Esophagus mucosa (tissue), 1 donor: ENCODE results near the gene PRR16. TPM values are rescaled to one million over a fixed set of nuclear protein-coding genes. Genes with fewer than 3 reads are reported as not detected.

ENCODE experiments used
- ATAC-seq: fragments of 200-7000 bp; cut with Tn5 transposase; one replicate; pipeline ENCODE4 v1.9.1; 2020
- total RNA-seq: library from RNA; stranded (reverse); gene quantifications from one replicate; pipeline ENCODE4 v1.2.4, GENCODE V29; 2023
- donor health status: DM: yes; HTN: yes; CAD: no.

Gene PRR16
- total RNA-seq, 1 donor from 2014 or later = 0.44 TPM

DNA sequence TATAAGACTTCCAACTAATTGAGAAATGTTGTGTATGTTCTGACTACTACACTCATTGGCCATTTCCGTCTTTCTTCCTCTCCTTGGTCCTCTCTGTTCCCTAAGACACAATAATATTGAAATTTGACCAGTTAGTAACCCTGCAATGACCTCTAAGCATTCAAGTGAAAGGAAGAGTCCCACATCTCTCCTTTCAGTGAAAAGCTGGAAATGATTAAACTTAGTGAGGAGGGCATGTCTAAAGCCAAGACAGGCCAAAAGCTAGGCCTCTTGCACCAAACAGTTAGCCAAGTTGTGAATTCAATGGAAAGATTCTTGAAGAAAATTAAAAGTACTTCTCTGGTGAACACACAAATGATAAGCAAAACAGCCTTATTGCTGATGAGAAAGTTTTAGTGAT is 122.5 kb downstream of the PRR16 start:
- no peak for ATAC-seq

- no peak for ATAC-seq
Measured at GRCh38 chr5:120591911-120592310, 127.8 kb downstream of the PRR16 start.

DNA sequence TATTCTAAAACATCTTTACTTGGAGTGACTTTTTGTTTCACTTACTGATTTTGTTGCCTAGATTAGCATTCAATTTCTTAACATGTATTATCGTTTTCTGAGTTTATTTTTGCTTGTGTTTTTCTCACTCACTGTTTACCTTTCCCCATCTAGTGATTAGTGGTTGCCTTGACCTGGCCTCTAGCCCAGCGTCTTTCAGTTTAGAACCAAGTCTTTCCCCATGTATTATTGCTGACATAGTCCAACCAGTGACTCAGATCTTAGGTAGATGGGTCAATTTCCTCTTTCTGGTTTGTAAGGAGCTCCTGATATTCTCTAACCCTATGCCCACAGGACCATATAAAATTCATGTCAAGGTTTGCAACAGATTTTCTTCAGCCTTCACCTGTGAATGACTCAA is 135.5 kb downstream of the PRR16 start:
- ATAC-seq = no peak

DNA sequence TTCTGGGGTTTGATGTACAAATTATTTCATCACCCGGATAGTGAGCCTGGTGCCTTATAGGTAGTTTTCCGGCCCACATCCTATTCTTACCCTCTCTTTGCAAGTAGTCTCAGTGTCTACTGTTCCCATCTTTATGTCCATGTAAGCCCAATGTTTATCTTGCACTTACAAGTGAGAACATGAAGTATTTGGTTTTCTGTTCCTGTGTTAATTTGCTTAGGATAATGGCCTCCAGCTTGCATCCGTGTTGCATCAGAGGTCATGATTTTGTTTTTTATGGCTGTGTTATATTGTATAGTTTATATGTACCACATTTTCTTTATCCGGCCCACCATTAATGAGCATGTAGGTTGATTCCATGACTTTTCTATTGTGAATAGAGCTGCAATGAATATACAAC is 136.5 kb downstream of the PRR16 start:
- ATAC-seq = no peak

- no peak for ATAC-seq
Measured at GRCh38 chr5:120602033-120602432, 137.9 kb downstream of the PRR16 start.

DNA sequence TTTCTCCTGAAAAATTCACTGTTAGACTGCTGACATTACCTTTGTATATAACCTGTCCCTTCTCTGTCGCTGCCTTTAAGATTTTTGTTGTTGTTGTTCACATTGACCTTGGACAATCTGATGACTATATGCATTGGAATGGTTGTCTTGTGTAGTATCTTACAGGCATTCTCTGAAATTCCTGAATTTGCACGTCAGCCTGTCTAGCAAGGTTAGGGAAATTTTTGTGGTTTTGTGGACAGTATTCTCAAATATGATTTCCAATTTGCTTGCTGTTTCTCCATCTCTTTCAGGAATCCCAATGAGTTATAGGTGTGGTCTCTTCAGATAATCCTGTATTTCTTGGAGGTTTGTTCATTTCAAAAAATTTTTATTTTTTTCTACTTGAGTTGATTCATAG is 140.8 kb downstream of the PRR16 start:
- no peak for ATAC-seq

GRCh38 chr5:120605325-120606079 is 141.4 kb downstream of the PRR16 start:
- ATAC-seq = no peak

DNA sequence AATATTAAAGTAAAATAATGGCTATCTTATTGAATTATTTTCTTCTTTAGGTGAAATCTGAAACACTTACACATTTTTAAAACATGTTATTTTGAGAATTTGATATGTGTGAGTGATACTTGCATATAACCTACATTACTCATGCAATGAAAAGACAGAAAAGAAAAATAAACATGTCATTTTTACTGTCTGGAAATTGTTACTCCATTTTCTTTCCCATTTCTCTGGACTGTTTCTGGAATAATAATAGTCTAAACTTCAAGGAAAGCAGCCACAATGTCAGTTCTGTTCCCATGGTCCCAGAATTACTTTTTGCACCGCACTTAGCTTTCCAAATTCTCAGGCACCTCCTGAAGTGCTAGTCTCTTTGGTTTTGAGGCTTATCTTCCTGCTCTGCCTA is 145.5 kb downstream of the PRR16 start:
- ATAC-seq = no peak

DNA sequence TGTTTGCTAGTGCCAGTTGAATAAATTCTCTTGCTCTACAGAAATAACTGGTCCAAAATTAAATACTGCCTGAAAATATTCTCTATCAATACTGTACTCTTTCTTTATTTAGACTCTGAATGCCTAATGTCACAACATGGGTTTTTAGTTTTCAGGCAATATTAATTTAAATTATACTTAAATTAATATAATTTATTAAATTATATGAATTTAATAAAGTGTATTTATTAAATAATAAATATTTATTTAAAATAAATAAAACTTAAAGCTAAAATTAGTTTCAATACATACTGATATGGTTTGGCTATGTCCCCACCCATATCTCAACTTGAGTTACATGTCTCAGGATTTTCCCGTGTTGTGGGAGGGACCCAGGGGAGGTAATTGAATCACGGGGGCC is 146.0 kb downstream of the PRR16 start:
- no peak for ATAC-seq

DNA sequence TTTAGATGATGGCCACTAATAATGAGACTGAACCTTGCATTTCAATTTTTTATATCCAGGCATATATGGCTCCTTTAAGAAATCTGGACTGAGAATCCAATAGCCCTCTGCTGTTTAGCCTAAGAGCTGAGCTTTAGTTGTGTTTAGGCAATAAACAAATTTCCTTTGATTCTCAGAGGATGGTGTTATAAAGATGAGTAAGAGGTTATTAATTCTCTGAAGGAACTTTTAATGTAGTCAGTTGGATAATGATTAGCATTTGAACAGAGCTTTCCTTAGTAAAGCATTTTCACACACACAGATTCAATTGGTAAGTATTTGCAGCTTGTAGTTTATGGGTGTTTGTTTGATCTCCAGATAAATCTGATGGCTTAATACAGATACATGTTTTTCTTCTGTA is 149.6 kb downstream of the PRR16 start:
- ATAC-seq = no peak

DNA sequence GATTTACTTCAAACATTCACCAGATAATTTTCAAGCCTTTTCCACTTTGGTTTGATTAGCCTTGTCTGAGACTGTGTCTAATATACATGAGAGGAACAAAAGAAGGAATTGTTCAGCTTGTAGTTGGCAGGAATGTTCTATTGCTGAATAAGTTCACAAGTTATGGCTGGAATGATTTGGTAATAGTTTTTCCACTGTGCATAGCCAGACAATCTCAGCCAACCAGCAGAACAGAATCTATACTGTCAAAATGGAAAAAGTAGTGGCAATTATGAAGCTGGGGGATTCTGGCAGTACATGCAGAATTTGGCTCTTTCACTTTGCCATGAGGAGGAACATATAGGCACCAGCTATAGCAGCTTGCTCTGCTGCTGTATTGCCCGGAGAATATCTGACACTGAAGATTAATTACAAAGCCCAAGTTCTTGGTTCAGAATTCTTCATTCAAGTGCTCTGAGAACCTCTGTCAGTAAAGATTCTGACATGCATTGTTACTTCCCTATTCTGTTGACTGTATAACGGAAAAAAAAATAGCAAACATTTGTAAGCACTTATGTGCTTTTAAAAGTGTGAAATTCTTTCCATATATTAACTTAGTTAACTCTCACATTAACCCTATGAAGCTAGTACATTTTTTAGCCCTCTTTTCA is 150.6 kb downstream of the PRR16 start:
- no peak for ATAC-seq

GRCh38 chr5:120615967-120616645 is 152.0 kb downstream of the PRR16 start:
- ATAC-seq = no peak

GRCh38 chr5:120621339-120621738 is 157.2 kb downstream of the PRR16 start:
- ATAC-seq = no peak

GRCh38 chr5:120624021-120624563 is 160.0 kb downstream of the PRR16 start:
- ATAC-seq = no peak

- ATAC-seq = no peak
Measured at GRCh38 chr5:120628156-120628555, 164.1 kb downstream of the PRR16 start.

GRCh38 chr5:120630550-120630949 is 166.4 kb downstream of the PRR16 start:
- ATAC-seq = no peak

DNA sequence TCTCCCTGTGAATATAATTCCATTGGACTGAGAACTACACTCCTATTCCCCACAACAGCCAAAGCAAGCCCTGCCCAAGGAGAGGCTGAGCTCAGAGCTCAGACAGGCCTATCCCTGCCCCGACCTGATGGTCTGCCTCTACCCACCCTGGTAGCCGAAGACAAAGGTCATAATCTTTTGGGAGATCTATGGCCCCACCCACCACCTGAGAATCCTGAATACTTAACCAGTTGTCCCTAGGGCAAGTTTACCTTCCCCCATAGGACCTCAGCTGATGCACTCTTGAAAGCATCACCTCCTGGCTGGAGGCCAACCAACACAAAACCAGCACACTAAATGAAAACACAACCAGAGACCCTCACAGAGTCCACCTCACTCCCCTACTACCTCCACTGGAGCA is 167.5 kb downstream of the PRR16 start:
- no peak for ATAC-seq

GRCh38 chr5:120632430-120632829 is 168.3 kb downstream of the PRR16 start:
- ATAC-seq = no peak

- ATAC-seq = no peak
Measured at GRCh38 chr5:120638449-120638848, 174.3 kb downstream of the PRR16 start.

- no peak for ATAC-seq
Measured at GRCh38 chr5:120640778-120641177, 176.7 kb downstream of the PRR16 start.

GRCh38 chr5:120644516-120644915 is 180.4 kb downstream of the PRR16 start:
- no peak for ATAC-seq

DNA sequence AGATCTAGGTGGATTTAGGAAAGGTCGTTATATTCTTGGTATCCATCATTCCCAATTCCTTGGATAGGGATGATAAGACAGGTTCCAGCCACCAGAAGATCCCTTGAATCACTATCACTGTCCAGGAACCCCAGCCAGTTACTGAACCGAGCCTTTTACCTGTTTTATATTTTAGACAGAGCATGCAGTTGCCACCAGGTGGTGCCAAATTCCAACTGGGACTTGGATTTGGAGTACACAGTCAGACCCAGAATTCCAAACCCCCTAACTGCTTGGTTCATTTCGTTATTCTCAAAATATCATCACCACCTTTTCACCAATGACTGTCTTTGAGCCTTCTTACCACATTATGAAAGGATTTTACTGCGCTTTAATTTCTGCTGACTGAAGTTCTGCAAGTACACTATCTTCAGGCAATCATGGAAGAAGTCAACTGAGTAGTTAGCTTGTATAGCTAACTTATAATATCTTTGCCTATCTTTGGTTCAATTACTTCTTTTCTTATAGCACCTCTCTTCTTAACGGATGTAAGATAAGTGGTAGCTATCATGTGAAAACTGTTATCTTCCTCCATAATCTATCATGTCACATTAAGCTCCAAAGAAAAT is 191.8 kb downstream of the PRR16 start:
- no peak for ATAC-seq

DNA sequence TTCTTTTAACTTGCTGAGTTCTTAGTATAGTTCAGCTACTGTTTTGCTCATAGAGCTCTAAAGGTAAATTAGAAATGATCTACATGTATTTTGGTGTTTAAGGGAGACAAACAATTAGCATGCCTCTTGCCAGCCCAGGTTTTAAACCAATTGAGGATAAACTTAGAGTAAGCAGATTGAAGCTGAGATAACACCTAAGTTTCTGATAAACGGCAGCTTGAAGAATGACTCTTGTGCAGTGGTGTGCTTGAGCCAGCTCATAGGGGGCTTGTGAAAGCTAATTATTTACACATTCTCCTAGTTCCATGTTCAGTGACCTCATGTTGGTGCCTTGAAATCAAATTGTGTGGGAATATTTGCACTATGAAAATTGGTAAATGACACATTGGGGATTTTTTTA is 193.0 kb downstream of the PRR16 start:
- no peak for ATAC-seq
